ENCODE measurements around the gene FAIM2. TPM values are rescaled to one million over a fixed set of nuclear protein-coding genes. Genes with fewer than 3 reads are reported as not detected.

FAIM2 gene
- total RNA-seq, 4 donors from 2014 or later: 0.38 to 0.65 (median 0.56) TPM; not detected in 1

DNA sequence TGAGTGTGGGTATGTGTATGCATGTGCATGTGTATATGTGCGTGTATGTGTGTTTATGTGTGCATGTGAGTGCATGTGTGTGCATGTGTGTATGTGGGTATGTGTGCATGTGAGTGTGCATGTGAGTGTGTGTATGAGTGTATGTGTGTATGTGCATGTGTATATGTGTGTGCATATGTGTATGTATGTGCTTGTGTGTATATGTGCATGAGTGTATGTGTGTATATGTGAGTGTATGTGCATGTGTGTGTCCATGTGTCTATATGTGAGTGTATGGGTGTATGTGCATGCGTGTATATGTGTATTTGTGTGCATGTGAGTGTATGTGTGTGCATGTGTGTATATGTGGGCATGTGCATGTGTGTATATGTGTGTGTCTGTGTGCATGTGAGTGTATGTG lies 25.7 kb downstream of the FAIM2 start:
- DNase-seq (ENCODE audit: low spot score in 2 of 2): no peak
- no peaks in the 10 kb centered on the region for H3K27me3 ChIP-seq
- H3K4me3 ChIP-seq: no peak overlapping the region
- H3K27ac ChIP-seq: no peak overlapping the region
- H3K4me1 ChIP-seq: peaks cover 12% of the 10 kb centered on the region
- TF ChIP-seq POLR2A (IDR thresholded peaks at IDR 0.05): no peak
- TF ChIP-seq, protein P1, sequence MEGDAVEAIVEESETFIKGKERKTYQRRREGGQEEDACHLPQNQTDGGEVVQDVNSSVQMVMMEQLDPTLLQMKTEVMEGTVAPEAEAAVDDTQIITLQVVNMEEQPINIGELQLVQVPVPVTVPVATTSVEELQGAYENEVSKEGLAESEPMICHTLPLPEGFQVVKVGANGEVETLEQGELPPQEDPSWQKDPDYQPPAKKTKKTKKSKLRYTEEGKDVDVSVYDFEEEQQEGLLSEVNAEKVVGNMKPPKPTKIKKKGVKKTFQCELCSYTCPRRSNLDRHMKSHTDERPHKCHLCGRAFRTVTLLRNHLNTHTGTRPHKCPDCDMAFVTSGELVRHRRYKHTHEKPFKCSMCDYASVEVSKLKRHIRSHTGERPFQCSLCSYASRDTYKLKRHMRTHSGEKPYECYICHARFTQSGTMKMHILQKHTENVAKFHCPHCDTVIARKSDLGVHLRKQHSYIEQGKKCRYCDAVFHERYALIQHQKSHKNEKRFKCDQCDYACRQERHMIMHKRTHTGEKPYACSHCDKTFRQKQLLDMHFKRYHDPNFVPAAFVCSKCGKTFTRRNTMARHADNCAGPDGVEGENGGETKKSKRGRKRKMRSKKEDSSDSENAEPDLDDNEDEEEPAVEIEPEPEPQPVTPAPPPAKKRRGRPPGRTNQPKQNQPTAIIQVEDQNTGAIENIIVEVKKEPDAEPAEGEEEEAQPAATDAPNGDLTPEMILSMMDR (IDR thresholded peaks at IDR 0.05): no peak
- no peak for TF ChIP-seq POLR2AphosphoS5 (IDR thresholded peaks at IDR 0.05)
- no peak for TF ChIP-seq EP300 (IDR thresholded peaks at IDR 0.05)
- no peaks in the 10 kb centered on the region for H3K36me3 ChIP-seq
- no peaks in the 10 kb centered on the region for H3K9me3 ChIP-seq
- 85% methylated on average over 2 of the region's 2 CpGs for WGBS

DNA sequence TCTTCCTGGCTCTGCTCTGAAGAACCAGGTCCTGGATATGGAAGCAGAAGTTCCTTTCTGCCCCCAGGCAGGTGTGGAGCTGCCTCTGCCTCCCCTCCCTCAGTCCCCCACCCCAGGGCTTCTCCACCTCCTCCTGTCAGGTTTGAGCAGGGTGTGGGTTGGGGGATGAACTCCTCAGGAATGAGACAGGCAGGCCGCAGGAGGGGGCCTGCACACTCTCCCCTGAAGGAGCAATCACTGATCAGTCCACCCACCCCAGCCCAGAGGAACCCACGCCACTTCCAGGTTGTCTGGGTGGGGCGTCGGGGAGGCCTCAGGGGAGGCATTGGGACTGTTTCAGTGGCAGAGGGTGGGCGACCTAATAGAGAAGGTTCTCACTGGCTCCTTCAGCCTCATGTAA lies 26.6 kb downstream of the FAIM2 start:
- Histone ChIP-seq H3K4me3 (no peak overlapping the region), H3K27ac (no peak overlapping the region), H3K9me3 (no peaks in the 10 kb centered on the region), H3K36me3 (no peaks in the 10 kb centered on the region), H3K27me3 (no peaks in the 10 kb centered on the region), H3K4me1 (peaks cover 16% of the 10 kb centered on the region)
- TF ChIP-seq POLR2A (IDR thresholded peaks at IDR 0.05) (no peak), POLR2AphosphoS5 (IDR thresholded peaks at IDR 0.05) (no peak), EP300 (IDR thresholded peaks at IDR 0.05) (no peak)
- TF ChIP-seq, protein P1 (IDR thresholded peaks at IDR 0.05): no peak
- DNase-seq (ENCODE audit: low spot score in 2 of 2): peak; percentile 48 to 76
- WGBS: 82% methylated on average over 5 of the region's 5 CpGs

DNA sequence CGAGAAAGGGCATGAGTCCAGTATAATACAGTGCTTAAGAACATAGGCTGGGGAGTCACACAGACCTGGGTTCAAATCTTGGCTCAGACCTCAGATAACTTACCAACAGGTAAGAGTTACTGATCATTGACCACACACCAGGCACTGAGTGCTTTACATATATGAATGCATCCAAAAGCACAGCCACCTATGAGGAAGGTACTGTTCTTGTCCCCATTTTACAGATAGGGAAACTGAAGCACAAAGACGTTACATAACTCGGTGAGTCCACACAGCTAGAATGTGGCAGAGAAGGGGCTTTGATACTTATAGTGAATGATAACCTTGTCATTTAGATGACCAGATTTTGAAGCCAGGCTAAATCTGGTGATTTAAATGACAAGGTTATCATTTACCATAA lies 27.6 kb downstream of the FAIM2 start:
- no peak for DNase-seq (ENCODE audit: low spot score in 2 of 2)
- no peak overlapping the region for H3K4me3 ChIP-seq
- WGBS: 91% methylated on average over 3 of the region's 3 CpGs
- H3K27me3 ChIP-seq: no peaks in the 10 kb centered on the region
- H3K36me3 ChIP-seq: no peaks in the 10 kb centered on the region
- H3K4me1 ChIP-seq: peaks cover 16% of the 10 kb centered on the region
- TF ChIP-seq, protein P1 (IDR thresholded peaks at IDR 0.05): no peak
- TF ChIP-seq POLR2A (IDR thresholded peaks at IDR 0.05) (no peak), EP300 (IDR thresholded peaks at IDR 0.05) (no peak), POLR2AphosphoS5 (IDR thresholded peaks at IDR 0.05) (no peak)
- no peaks in the 10 kb centered on the region for H3K9me3 ChIP-seq
- no peak overlapping the region for H3K27ac ChIP-seq

DNA sequence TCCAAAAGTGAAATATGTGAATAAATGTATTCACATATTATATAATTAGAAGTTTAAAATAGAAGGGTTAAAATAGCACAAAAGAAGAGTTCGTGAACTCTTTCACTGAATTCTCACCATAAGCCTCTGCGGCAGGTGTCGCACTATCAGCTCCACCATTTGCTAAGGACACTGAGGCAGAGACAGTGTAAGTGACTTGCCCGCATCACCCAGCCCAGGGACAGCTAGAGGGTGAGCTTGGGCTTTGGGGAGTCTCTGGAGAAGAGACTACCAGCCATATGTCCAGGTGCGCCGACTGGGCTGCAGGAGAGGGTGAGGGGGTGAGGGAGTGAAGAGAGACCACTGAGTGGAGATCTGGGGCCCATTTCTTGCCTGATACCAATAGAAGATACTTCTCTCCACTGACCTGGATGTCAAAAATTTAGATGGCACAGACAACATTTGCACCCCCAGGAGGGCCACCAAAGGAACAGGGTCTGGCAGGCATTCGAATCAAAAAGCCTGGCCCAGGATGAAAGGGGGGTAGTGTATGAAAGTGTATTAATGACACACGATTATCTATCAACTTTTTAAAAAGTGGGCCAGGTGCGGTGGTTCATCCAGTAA lies 28.5 kb downstream of the FAIM2 start:
- Histone ChIP-seq H3K4me1 (peaks cover 16% of the 10 kb centered on the region), H3K27me3 (no peaks in the 10 kb centered on the region), H3K4me3 (no peak overlapping the region), H3K27ac (no peak overlapping the region), H3K36me3 (no peaks in the 10 kb centered on the region), H3K9me3 (no peaks in the 10 kb centered on the region)
- TF ChIP-seq POLR2A (IDR thresholded peaks at IDR 0.05) (no peak), POLR2AphosphoS5 (IDR thresholded peaks at IDR 0.05) (no peak), EP300 (IDR thresholded peaks at IDR 0.05) (no peak)
- TF ChIP-seq, protein P1 (IDR thresholded peaks at IDR 0.05): no peak
- 88% methylated on average over 9 of the region's 9 CpGs for WGBS
- no peak for DNase-seq (ENCODE audit: low spot score in 2 of 2)

DNA sequence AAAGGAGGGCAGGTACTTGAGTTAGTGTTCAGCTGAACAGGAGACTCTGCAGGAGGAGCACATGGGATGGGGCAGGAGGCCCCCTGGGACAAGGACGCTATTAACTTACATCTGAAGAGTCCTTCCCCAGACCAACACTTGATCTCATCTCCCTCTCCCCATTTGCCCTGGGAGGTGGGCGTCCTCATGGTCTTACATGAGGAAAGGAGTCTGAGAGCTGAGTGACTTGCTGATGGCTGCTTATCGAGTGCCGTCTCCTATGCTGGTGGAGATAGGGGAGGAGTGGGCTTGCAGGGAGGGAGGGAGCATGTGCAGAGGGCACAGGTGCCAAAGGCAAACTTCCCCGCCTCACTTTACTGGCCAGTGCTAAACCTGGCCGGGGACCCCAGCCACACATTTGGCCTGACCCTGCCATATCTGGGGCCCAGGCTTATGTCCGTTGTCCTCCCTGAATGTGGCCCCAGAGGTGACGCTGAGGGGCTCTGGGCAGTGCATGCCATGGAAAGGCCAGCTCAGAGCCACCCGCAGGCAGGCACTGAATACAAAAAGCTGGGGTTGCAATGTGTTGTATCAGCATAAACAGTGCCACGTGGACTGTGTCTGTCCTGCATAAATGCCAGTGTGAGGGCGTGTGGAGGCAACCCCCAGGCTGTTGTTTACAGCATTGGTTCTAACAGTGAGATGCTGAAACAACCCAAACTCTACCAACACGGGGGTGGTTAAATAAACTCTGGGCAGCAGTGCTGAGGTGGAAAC lies 29.4 kb downstream of the FAIM2 start:
- TF ChIP-seq, protein P1 (IDR thresholded peaks at IDR 0.05): no peak
- no peak for TF ChIP-seq POLR2A (IDR thresholded peaks at IDR 0.05)
- TF ChIP-seq POLR2AphosphoS5 (IDR thresholded peaks at IDR 0.05): no peak
- TF ChIP-seq EP300 (IDR thresholded peaks at IDR 0.05): no peak
- no peaks in the 10 kb centered on the region for H3K27me3 ChIP-seq
- 69% methylated on average over 12 of the region's 12 CpGs for WGBS
- no peak overlapping the region for H3K4me3 ChIP-seq
- DNase-seq (ENCODE audit: low spot score in 2 of 2): peak in 1 of 2 donors; percentile 31
- H3K27ac ChIP-seq: no peak overlapping the region
- peaks cover 22% of the 10 kb centered on the region for H3K4me1 ChIP-seq
- no peaks in the 10 kb centered on the region for H3K36me3 ChIP-seq
- H3K9me3 ChIP-seq: no peaks in the 10 kb centered on the region
